ENCODE results near the gene RMI1. TPM values are rescaled to one million over a fixed set of nuclear protein-coding genes. Genes with fewer than 3 reads are reported as not detected.

The RMI1 gene
- total RNA-seq, 1 donor from 2014 or later: 3.7 TPM

DNA sequence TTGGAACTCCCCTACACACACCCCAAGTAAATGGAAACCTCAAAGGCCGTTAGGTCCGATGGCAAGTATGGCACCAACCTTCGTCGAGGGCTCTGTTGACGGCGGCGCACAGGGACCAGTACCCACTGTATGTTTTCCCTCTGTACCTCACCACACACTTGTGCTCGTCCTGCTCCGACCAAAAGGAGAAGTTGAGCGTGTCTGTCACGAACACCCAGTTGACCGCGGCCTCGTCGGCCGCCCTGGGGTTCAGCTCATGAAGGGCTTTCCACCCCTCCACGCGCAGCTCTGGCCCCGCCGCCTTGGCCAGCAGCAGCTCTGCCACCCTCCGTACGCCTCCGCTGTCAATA lies 24.5 kb upstream of the RMI1 start:
- FAIRE-seq: no peak
- TF ChIP-seq, protein P1, sequence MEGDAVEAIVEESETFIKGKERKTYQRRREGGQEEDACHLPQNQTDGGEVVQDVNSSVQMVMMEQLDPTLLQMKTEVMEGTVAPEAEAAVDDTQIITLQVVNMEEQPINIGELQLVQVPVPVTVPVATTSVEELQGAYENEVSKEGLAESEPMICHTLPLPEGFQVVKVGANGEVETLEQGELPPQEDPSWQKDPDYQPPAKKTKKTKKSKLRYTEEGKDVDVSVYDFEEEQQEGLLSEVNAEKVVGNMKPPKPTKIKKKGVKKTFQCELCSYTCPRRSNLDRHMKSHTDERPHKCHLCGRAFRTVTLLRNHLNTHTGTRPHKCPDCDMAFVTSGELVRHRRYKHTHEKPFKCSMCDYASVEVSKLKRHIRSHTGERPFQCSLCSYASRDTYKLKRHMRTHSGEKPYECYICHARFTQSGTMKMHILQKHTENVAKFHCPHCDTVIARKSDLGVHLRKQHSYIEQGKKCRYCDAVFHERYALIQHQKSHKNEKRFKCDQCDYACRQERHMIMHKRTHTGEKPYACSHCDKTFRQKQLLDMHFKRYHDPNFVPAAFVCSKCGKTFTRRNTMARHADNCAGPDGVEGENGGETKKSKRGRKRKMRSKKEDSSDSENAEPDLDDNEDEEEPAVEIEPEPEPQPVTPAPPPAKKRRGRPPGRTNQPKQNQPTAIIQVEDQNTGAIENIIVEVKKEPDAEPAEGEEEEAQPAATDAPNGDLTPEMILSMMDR (IDR thresholded peaks at IDR 0.05; ENCODE audit: insufficient read depth, low read length, severe bottlenecking): no peak
- no peak for DNase-seq (ENCODE audit: low read depth)
- Histone ChIP-seq H3K36me3 (ENCODE audit: control insufficient read depth, insufficient read depth, low read length) (no peaks in the 10 kb centered on the region), H3K27me3 (ENCODE audit: control insufficient read depth, insufficient read depth, low read length) (no peaks in the 10 kb centered on the region), H3K4me3 (ENCODE audit: low read depth, low read length) (peak overlapping the region; percentile 70)

DNA sequence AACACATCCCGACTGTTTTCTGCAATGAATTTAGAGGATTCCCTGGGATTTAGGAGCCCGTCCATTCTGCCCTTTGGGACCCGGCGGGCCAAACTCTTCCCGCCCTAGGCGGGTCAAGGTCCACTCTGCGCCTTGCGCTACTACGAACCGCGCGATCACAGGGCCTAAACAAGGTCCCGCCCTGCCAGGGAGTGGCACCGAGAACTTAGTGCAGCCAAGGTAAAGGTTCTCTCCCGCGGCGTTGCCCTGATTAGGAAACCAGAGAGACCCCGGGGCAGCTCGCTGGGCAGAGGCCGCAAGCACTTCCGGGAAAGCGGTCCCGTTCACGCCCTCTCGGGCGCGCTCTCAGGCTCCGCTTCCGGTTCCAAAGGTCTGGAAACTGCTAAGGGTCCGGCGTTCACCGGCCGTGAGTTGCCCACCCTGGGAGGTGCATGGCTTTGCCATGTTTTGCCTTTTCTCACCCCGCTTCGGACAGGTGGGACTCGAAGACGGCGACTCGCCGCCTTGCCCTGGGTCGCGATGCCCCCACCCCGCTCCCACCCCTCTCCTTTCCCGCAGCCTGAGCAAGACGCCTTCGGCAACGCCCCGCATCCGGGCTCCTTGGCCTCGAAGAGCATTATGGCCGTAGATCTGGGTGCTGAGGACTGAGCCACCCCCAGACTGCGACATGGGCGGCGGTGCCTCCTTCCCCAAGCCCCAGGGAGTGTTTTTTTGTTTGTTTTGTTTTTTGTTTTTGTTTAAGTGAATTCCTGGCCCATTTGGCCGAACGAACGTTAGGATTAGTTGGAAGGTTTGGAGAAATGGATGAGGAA lies 24.0 kb upstream of the RMI1 start:
- TF ChIP-seq, protein P1 (IDR thresholded peaks at IDR 0.05; ENCODE audit: insufficient read depth, low read length, severe bottlenecking): no peak

DNA sequence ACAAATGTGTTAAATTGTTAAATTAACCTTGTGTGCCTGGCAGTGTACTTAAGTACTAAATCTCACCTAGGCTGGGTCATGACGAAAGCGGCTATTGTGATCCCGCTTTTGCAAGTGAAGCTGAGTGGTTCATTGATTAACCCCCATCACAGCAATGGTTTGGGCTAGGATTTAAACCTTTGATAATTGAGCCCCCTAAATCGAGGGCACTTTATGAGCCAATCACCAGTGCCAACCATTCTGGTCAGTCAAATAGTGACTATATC lies 23.4 kb upstream of the RMI1 start:
- no peaks in the 10 kb centered on the region for H3K27me3 ChIP-seq (ENCODE audit: control insufficient read depth, insufficient read depth, low read length)
- H3K4me3 ChIP-seq (ENCODE audit: low read depth, low read length): peak overlapping the region; percentile 70
- no peaks in the 10 kb centered on the region for H3K36me3 ChIP-seq (ENCODE audit: control insufficient read depth, insufficient read depth, low read length)
- DNase-seq (ENCODE audit: low read depth) (no peak), FAIRE-seq (no peak)
- TF ChIP-seq, protein P1 (IDR thresholded peaks at IDR 0.05; ENCODE audit: insufficient read depth, low read length, severe bottlenecking): no peak

More for the DNA sequence above, 24.0 kb upstream of the RMI1 start:
- H3K4me3 ChIP-seq (ENCODE audit: low read depth, low read length): peak overlapping the region; percentile 70
- H3K27me3 ChIP-seq (ENCODE audit: control insufficient read depth, insufficient read depth, low read length): no peaks in the 10 kb centered on the region
- DNase-seq (ENCODE audit: low read depth): no peak
- H3K36me3 ChIP-seq (ENCODE audit: control insufficient read depth, insufficient read depth, low read length): no peaks in the 10 kb centered on the region
- no peak for FAIRE-seq

DNA sequence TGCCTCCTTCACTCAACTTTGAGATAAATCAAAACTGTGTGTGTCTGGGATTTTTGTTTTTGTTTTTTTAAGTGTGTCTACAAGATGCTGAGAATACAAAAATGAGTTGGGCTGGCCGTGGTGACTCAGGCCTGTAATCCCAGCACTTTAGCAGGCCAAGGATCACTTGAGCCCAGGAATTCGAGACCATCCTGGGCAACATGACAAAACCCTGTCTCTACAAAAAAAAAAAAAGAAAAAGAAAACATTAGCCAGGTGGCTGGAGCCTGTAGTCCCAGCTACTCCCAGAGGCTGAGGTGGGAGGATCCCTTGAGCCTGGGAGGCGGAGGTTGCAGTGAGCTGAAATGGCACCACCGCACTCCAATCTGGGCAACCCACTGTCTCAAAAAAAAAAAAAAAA lies 21.5 kb upstream of the RMI1 start:
- no peak overlapping the region for H3K4me3 ChIP-seq (ENCODE audit: low read depth, low read length)
- DNase-seq (ENCODE audit: low read depth): no peak
- no peak for FAIRE-seq
- no peaks in the 10 kb centered on the region for H3K36me3 ChIP-seq (ENCODE audit: control insufficient read depth, insufficient read depth, low read length)
- TF ChIP-seq, protein P1 (IDR thresholded peaks at IDR 0.05; ENCODE audit: insufficient read depth, low read length, severe bottlenecking): no peak
- no peaks in the 10 kb centered on the region for H3K27me3 ChIP-seq (ENCODE audit: control insufficient read depth, insufficient read depth, low read length)

DNA sequence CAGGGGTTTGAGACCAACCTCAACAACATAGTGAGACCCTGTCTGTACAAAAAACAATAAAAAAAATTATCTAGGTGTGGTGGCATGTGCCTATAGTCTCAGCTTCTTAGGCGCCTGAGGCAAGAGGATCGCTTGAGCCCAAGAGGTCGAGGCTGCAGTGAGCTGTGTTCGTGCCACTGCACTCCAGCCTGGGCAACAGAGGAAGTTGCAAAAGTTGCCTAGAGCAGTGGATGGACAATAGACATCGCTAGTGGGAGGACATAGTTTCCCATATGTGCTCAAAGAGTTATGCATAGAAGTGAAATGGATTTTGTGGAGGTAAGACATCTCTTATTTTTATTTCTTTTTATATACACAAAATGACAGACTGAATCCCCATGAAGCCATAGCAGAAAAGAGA lies 19.6 kb upstream of the RMI1 start:
- no peak for DNase-seq (ENCODE audit: low read depth)
- FAIRE-seq: no peak
- Histone ChIP-seq H3K4me3 (ENCODE audit: low read depth, low read length) (no peak overlapping the region), H3K36me3 (ENCODE audit: control insufficient read depth, insufficient read depth, low read length) (no peaks in the 10 kb centered on the region), H3K27me3 (ENCODE audit: control insufficient read depth, insufficient read depth, low read length) (no peaks in the 10 kb centered on the region)
- TF ChIP-seq, protein P1 (IDR thresholded peaks at IDR 0.05; ENCODE audit: insufficient read depth, low read length, severe bottlenecking): no peak

DNA sequence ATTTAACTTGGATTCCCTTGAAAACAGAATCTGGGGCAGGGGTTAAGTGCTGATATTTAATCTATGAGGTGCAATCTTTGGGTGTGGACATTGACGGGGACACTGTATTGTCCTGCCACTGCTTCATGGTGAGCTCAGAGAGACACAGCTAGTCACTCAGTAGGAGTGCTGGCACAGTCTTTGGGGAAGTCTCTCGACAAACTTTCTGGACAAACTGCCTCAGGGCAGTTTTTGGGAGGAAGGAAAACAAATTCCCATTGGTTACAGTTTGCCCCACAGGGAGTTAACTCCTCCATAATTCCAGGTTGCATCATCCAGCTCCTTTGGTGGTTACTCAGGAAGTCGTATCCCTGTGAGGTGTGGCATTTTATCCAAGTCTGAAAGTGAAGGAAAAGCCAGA lies 18.4 kb upstream of the RMI1 start:
- no peaks in the 10 kb centered on the region for H3K27me3 ChIP-seq (ENCODE audit: control insufficient read depth, insufficient read depth, low read length)
- no peak overlapping the region for H3K4me3 ChIP-seq (ENCODE audit: low read depth, low read length)
- DNase-seq (ENCODE audit: low read depth) (peak; percentile 72), FAIRE-seq (no peak)
- TF ChIP-seq, protein P1 (IDR thresholded peaks at IDR 0.05; ENCODE audit: insufficient read depth, low read length, severe bottlenecking): no peak
- no peaks in the 10 kb centered on the region for H3K36me3 ChIP-seq (ENCODE audit: control insufficient read depth, insufficient read depth, low read length)

All from bronchial epithelial cell (primary cell).